ENCODE measurements around the gene CDH20. TPM values are rescaled to one million over a fixed set of nuclear protein-coding genes. Genes with fewer than 3 reads are reported as not detected.

CDH20 gene
- total RNA-seq, 2 experiments from 2014 or later, result not detected

DNA sequence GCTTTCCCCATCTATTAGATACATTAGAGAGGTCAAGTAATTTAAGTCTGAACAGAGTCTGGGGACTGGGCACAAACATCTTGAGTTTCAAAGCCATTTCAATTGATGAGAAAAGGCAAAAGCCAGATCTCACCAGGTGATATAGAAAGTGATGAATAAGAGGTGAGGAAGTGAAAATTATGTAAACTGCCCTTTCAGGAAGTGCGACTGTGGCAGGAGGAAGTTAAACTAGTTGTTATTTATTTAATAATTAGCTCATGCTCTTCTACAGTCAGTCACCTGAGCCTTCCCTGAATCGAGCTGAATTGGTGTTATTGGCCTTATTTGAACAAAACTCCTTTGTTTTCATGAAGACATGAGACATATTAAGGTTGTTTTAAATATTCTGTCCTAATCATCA, 115.1 kb downstream of the CDH20 start:
- CTCF ChIA-PET, result no interaction called here
- Mint-ChIP-seq H3K9me3 (ENCODE audit: insufficient read depth) (no peaks in the 10 kb centered on the region), H3K27me3 (ENCODE audit: low read depth) (no peaks in the 10 kb centered on the region), H3K36me3 (ENCODE audit: low read depth) (no peaks in the 10 kb centered on the region), H3K4me1 (ENCODE audit: low read depth) (no peaks in the 10 kb centered on the region), H3K27ac (no peak overlapping the region), H3K4me3 (no peak overlapping the region)
- POLR2A ChIA-PET, result no interaction called here
- ATAC-seq, result no peak
- no peak for DNase-seq

DNA sequence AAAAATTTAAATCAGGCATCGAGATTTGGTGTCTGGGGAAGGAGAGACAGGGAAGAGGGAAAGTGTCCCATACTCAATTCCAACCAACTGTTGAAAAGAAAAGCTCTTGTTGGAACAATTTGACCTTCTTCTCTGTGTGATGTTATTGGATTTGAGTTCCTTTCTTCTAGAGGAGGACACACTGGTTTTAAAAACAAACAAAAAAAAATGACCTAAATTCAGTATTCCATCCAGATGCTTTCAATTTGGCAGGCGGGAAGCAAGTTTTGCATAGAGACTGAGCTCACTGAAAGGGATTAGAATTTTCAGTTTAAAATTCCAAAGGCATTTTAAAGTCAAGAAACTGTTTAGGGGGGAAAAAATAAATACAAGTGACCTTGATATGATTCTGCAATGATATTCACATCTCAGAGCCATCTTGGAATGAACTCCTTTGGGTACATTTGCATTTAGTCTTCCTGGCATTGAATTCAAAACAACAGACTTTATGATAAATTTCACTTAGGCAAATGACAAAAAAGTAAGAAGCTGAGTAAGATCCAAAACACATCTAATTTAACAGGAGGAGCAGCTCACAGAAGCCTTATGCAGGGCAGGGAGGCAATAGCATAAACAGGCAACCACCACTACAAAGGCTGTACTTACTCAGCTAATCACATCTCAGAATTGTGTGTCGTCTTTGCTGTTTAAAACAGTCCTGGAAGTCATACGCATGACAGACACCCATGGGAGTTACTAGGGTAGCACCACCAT, 126.8 kb downstream of the CDH20 start:
- ChIA-PET POLR2A (no interaction called here), CTCF (no interaction called here)
- Mint-ChIP-seq H3K36me3 (ENCODE audit: low read depth) (no peaks in the 10 kb centered on the region), H3K27me3 (ENCODE audit: low read depth) (peaks cover 2% of the 10 kb centered on the region), H3K4me3 (no peak overlapping the region), H3K9me3 (ENCODE audit: insufficient read depth) (no peaks in the 10 kb centered on the region), H3K27ac (no peak overlapping the region), H3K4me1 (ENCODE audit: low read depth) (no peaks in the 10 kb centered on the region)
- DNase-seq (no peak), ATAC-seq (no peak)

DNA sequence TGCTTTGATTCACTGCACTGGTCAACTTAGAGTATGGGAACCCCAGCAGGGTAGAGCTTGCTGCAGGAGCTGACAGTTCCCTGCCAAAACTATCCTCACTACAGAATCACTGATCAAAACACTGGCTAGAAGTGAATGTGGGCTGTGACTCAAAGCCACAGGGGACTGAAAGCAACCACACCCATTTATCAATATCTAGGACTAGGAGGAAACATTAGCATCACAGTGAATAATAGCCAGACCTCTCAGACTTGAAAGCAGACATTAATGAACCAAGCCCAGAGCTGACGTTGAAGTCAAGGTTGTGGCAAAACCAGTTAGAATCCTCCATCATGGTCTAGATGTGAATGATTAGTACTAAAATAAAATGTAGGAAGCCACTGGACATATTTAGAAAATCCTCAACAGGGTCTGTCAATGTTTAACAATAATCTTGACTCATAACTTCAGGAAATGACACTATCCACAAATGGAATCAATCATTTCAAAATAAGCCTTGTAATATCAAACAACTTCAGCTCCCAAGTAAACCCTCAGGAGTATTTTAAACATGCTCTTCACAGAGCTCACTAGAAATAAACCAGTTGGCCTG, 131.4 kb downstream of the CDH20 start:
- Mint-ChIP-seq H3K36me3 (ENCODE audit: low read depth) (no peaks in the 10 kb centered on the region), H3K9me3 (ENCODE audit: insufficient read depth) (no peaks in the 10 kb centered on the region), H3K27ac (no peak overlapping the region), H3K4me1 (ENCODE audit: low read depth) (no peaks in the 10 kb centered on the region), H3K27me3 (ENCODE audit: low read depth) (no peaks in the 10 kb centered on the region), H3K4me3 (no peak overlapping the region)
- no peak for ATAC-seq
- DNase-seq, result no peak
- CTCF ChIA-PET, result interaction anchor here (1.2 kb wide), 1 partner anchor 143 kb away, joined by 4 read pairs; no protein-coding TSS in a partner anchor
- POLR2A ChIA-PET, result interaction anchor here (0.6 kb wide), 1 partner anchor 212 kb away, joined by 4 read pairs; no protein-coding TSS in a partner anchor

- Mint-ChIP-seq H3K27ac (no peak overlapping the region), H3K36me3 (ENCODE audit: low read depth) (no peaks in the 10 kb centered on the region), H3K4me3 (no peak overlapping the region), H3K9me3 (ENCODE audit: insufficient read depth) (no peaks in the 10 kb centered on the region), H3K27me3 (ENCODE audit: low read depth) (no peaks in the 10 kb centered on the region), H3K4me1 (ENCODE audit: low read depth) (no peaks in the 10 kb centered on the region)
- no peak for ATAC-seq
- ChIA-PET CTCF (no interaction called here), POLR2A (no interaction called here)
- no peak for DNase-seq
These were observed 133.5 kb downstream of the CDH20 start for GRCh38 chr18:61466736-61467135.

DNA sequence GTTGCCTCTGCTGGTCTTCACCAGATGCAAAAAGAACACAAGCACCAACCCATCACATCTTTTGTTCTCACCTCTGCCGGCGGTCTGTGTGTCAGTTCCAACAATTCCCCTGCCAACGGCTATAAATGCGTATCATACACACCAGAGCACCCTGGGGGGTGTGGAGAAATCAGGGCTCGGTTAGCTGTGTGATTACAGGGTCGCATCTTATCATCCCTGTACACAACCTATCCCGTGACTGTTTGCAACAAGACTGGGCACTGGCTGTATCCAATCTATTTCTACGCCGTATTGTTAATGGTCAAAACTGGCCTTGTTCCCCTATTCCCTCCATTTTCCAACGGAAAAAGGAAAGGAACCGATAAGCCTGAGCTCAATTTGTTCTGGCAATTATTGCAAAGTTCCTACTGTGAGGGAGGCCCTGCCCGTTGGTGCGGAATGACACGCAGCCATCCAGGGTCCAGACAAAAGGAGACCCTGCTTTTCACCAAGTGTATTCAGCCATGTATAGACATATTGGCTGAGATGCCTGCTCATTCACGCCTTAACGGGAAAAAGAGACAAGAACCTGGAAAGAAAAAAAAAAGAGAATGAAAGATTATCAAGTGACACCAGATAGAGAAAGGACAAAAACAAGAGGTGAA, 136.9 kb downstream of the CDH20 start:
- Mint-ChIP-seq H3K4me1 (ENCODE audit: low read depth) (no peaks in the 10 kb centered on the region), H3K27me3 (ENCODE audit: low read depth) (no peaks in the 10 kb centered on the region), H3K9me3 (ENCODE audit: insufficient read depth) (no peaks in the 10 kb centered on the region), H3K27ac (no peak overlapping the region), H3K4me3 (no peak overlapping the region), H3K36me3 (ENCODE audit: low read depth) (no peaks in the 10 kb centered on the region)
- POLR2A ChIA-PET, result no interaction called here
- no peak for ATAC-seq
- no peak for DNase-seq
- CTCF ChIA-PET, result no interaction called here

DNA sequence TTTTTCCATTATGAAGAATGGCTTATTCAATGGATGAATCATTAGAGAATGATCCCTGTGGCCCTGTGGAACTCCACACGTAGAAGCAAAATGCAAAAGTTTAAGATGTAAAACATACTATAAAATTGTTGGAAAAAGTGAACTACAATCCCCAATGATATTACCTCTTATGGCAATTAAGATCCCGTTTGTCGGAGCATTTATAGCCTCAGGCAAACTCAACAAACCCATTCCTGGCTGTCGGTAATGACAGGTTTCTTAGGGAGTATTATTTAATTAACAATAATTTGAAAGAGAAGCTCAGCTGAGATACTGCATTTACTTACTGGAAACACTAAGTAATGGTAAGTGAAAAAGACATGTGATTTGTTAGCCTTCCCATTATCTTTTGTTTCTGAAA, 138.3 kb downstream of the CDH20 start:
- Mint-ChIP-seq H3K27me3 (ENCODE audit: low read depth) (no peaks in the 10 kb centered on the region), H3K27ac (no peak overlapping the region), H3K4me1 (ENCODE audit: low read depth) (no peaks in the 10 kb centered on the region), H3K9me3 (ENCODE audit: insufficient read depth) (no peaks in the 10 kb centered on the region), H3K36me3 (ENCODE audit: low read depth) (no peaks in the 10 kb centered on the region), H3K4me3 (no peak overlapping the region)
- CTCF ChIA-PET, result no interaction called here
- POLR2A ChIA-PET, result no interaction called here
- ATAC-seq (no peak), DNase-seq (no peak)

DNA sequence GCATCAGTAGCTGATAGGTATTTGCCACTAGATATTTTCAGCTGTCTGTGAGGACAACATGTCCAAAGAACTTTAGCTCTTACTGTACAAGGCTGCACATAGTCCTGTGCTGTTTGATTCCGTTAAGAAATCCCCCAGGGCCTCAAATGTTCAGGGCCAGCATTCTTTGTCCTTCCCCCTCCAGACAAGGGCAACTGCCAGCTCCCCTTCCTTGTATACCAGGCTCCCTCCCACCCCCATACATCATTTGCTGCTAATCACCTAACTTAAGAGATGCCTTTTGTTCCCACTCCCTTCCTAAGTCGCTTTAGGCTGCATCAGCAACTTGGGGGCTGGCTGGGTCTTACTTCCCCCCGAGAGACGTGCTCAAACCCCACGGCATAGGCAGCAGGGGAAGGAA, 138.7 kb downstream of the CDH20 start:
- H3K27me3 Mint-ChIP-seq (ENCODE audit: low read depth), result no peaks in the 10 kb centered on the region
- no peaks in the 10 kb centered on the region for H3K9me3 Mint-ChIP-seq (ENCODE audit: insufficient read depth)
- no peaks in the 10 kb centered on the region for H3K36me3 Mint-ChIP-seq (ENCODE audit: low read depth)
- ChIA-PET POLR2A (no interaction called here), CTCF (no interaction called here)
- H3K4me3 Mint-ChIP-seq, result no peak overlapping the region
- DNase-seq (no peak), ATAC-seq (no peak)
- no peak overlapping the region for H3K27ac Mint-ChIP-seq
- no peaks in the 10 kb centered on the region for H3K4me1 Mint-ChIP-seq (ENCODE audit: low read depth)

- Mint-ChIP-seq H3K36me3 (ENCODE audit: low read depth) (no peaks in the 10 kb centered on the region), H3K9me3 (ENCODE audit: insufficient read depth) (no peaks in the 10 kb centered on the region), H3K27me3 (ENCODE audit: low read depth) (no peaks in the 10 kb centered on the region), H3K4me3 (no peak overlapping the region), H3K27ac (no peak overlapping the region), H3K4me1 (ENCODE audit: low read depth) (no peaks in the 10 kb centered on the region)
- ATAC-seq (no peak), DNase-seq (no peak)
- ChIA-PET POLR2A (no interaction called here), CTCF (no interaction called here)
These were observed 141.1 kb downstream of the CDH20 start for GRCh38 chr18:61474341-61474740.

DNA sequence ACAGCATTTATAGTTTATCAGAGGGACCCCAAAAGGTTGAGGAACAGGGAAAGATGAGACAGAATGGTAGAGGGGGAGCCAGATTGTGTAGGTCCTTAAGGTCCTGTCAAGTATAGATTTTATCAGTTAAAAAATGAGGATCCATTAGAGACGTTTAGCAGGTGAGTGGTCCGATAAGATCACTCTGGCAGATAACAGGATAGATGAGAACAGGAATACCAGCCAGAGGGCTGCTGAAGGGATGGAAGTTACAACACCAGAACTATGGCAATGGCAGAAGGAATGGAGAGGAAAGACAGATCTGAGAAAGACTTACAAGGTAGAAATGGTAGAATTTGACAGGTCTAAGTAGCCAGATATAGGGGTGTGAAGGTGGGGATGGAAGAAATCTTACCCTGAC, 141.7 kb downstream of the CDH20 start:
- H3K27ac Mint-ChIP-seq, result no peak overlapping the region
- CTCF ChIA-PET, result no interaction called here
- DNase-seq (no peak), ATAC-seq (no peak)
- H3K4me1 Mint-ChIP-seq (ENCODE audit: low read depth), result no peaks in the 10 kb centered on the region
- H3K4me3 Mint-ChIP-seq, result no peak overlapping the region
- no peaks in the 10 kb centered on the region for H3K36me3 Mint-ChIP-seq (ENCODE audit: low read depth)
- H3K9me3 Mint-ChIP-seq (ENCODE audit: insufficient read depth), result no peaks in the 10 kb centered on the region
- POLR2A ChIA-PET, result no interaction called here
- no peaks in the 10 kb centered on the region for H3K27me3 Mint-ChIP-seq (ENCODE audit: low read depth)

DNA sequence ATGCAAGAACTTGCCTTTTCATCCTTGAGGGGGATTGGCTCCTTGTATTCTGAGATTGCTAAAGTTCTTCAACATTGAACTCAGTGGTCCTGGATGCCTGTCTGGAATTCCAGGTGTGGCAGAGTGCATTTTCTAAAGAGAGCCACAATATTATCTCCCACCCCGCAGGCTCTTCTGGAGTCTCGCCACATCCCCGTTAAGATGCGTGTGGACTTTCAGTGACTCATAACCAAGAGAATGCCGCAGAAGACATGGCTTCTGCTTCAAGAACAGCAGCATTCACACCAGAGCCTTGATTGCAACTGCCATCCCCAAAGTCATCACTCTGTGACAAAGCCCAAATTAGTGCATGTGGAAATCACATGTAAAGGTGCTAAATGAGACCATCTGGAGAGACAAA, 142.7 kb downstream of the CDH20 start:
- H3K4me3 Mint-ChIP-seq, result no peak overlapping the region
- ATAC-seq (no peak), DNase-seq (no peak)
- ChIA-PET POLR2A (no interaction called here), CTCF (no interaction called here)
- H3K9me3 Mint-ChIP-seq (ENCODE audit: insufficient read depth), result no peaks in the 10 kb centered on the region
- H3K27me3 Mint-ChIP-seq (ENCODE audit: low read depth), result no peaks in the 10 kb centered on the region
- no peak overlapping the region for H3K27ac Mint-ChIP-seq
- H3K36me3 Mint-ChIP-seq (ENCODE audit: low read depth), result no peaks in the 10 kb centered on the region
- H3K4me1 Mint-ChIP-seq (ENCODE audit: low read depth), result no peaks in the 10 kb centered on the region

DNA sequence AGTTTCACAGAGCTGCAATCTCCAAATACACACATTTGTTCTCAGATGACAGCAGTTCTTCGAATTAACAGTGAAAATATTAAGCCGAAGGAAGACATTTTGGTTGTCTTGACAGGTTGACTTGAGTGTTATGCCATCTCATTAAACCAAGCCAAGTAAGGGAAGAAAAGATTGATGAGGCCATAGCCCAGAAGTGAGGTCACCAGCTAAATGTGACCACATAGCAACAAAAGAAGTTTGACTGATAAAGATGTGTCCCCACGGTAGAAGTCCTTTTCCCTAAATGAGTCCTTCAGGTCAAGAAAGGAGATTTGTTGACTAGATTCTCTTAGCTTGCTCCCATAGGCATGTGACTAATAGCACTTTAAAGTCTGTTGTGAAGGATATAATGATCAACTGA, 156.1 kb downstream of the CDH20 start:
- ChIA-PET CTCF (interaction anchor here (0.8 kb wide), 1 partner anchor 13 kb away, joined by 3 read pairs; no protein-coding TSS in a partner anchor), POLR2A (no interaction called here)
- Mint-ChIP-seq H3K27ac (no peak overlapping the region), H3K9me3 (ENCODE audit: insufficient read depth) (no peaks in the 10 kb centered on the region), H3K27me3 (ENCODE audit: low read depth) (peaks cover 3% of the 10 kb centered on the region), H3K4me3 (no peak overlapping the region), H3K36me3 (ENCODE audit: low read depth) (no peaks in the 10 kb centered on the region), H3K4me1 (ENCODE audit: low read depth) (no peaks in the 10 kb centered on the region)
- DNase-seq, result no peak
- ATAC-seq, result no peak

GRCh38 chr18:61496374-61496773, 163.1 kb downstream of the CDH20 start:
- no peak overlapping the region for H3K27ac Mint-ChIP-seq
- H3K27me3 Mint-ChIP-seq (ENCODE audit: low read depth), result no peaks in the 10 kb centered on the region
- H3K9me3 Mint-ChIP-seq (ENCODE audit: insufficient read depth), result no peaks in the 10 kb centered on the region
- CTCF ChIA-PET, result no interaction called here
- H3K4me3 Mint-ChIP-seq, result no peak overlapping the region
- H3K4me1 Mint-ChIP-seq (ENCODE audit: low read depth), result no peaks in the 10 kb centered on the region
- DNase-seq, result no peak
- POLR2A ChIA-PET, result no interaction called here
- no peak for ATAC-seq
- H3K36me3 Mint-ChIP-seq (ENCODE audit: low read depth), result no peaks in the 10 kb centered on the region
